ENCODE measurements around the gene UBE2F.
A peak's percentile ranks its signal among the peaks of the same experiment; 100 is the strongest.
"Not testable (repeated sequence)": the region's sequence is repeated elsewhere in the genome, so short reads cannot be mapped to it uniquely, and the experiment has no call there.

The UBE2F gene

GRCh38 chr2:237934186-237934585, 32.6 kb upstream of the UBE2F start:
- Mint-ChIP-seq H3K9me3 (peaks cover 14% of the 10 kb centered on the region), H3K4me1 (ENCODE audit: low read depth) (peaks cover 8% of the 10 kb centered on the region), H3K27ac (no peak overlapping the region), H3K27me3 (ENCODE audit: low read depth) (no peaks in the 10 kb centered on the region), H3K4me3 (no peak overlapping the region), H3K36me3 (ENCODE audit: low read depth) (peaks cover 1% of the 10 kb centered on the region)
- no peak for DNase-seq (ENCODE audit: low spot score)

- Mint-ChIP-seq H3K27me3 (ENCODE audit: low read depth) (no peaks in the 10 kb centered on the region), H3K9me3 (peaks cover 1% of the 10 kb centered on the region), H3K36me3 (ENCODE audit: low read depth) (peaks cover 6% of the 10 kb centered on the region), H3K27ac (no peak overlapping the region), H3K4me1 (ENCODE audit: low read depth) (peaks cover 19% of the 10 kb centered on the region), H3K4me3 (no peak overlapping the region)
- no peak for DNase-seq (ENCODE audit: low spot score)
Measured at GRCh38 chr2:237935740-237936452, 30.9 kb upstream of the UBE2F start.

DNA sequence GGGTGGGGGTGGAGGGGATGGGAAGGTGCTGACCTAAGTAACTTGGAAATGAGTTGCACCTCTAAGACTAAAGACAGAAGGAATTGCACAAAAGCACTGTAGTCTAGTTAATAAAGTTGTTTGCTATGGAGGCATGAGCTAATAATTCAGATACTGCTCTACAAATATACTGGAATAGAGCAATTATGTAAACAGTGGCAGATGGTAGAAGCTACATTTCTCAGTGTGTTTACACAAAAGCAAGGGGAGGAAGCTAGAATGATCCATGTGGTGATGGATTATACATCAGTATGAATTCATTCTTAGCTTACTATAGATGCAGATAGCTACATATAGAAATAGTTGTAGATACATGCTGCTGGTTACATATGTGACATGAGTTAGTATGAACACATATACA, 27.6 kb upstream of the UBE2F start:
- no peaks in the 10 kb centered on the region for H3K27me3 Mint-ChIP-seq (ENCODE audit: low read depth)
- H3K36me3 Mint-ChIP-seq (ENCODE audit: low read depth): peaks cover 18% of the 10 kb centered on the region
- DNase-seq (ENCODE audit: low spot score): no peak
- H3K9me3 Mint-ChIP-seq: peaks cover 12% of the 10 kb centered on the region
- H3K4me3 Mint-ChIP-seq: no peak overlapping the region
- H3K4me1 Mint-ChIP-seq (ENCODE audit: low read depth): peaks cover 38% of the 10 kb centered on the region
- no peak overlapping the region for H3K27ac Mint-ChIP-seq

DNA sequence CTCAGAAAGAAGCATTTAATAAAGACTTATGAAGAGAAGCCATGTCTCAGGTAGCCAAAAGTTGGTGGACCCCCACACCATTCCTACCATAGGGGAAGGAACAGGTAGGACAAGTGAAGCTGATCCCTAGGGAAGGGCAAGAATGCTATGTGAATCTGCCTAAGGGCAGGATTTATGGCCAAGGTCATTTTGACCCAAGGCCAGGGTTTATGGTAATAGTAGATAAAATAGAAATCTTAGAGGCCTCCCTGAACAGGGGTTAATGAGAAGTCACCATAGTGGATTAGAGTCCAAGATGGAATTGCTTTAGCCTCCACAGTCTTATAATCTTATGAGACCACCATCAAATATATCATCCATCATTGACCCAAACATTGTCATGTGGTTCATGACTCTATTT, 26.0 kb upstream of the UBE2F start:
- Mint-ChIP-seq H3K4me1 (ENCODE audit: low read depth) (peaks cover 38% of the 10 kb centered on the region), H3K36me3 (ENCODE audit: low read depth) (peaks cover 32% of the 10 kb centered on the region), H3K9me3 (peaks cover 26% of the 10 kb centered on the region), H3K27ac (peak overlapping the region; percentile 95), H3K4me3 (no peak overlapping the region), H3K27me3 (ENCODE audit: low read depth) (no peaks in the 10 kb centered on the region)
- DNase-seq (ENCODE audit: low spot score): no peak

DNA sequence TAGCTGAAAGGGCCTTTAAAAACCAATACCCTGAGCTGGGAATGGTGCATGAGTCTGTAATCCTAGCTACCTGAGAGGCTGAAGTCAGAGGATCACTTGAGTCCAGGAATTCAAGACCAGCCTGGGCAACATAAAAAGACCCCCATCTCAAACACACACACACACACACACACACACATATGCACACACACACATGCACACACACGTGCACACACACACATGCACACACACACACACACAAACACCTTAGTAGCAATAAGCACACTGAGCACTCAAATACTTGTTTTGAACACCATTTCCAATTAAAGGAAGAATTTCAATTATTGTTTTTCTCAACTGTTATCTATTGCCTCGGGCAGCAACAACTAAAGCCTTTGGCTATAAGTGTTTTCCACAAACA, 25.6 kb upstream of the UBE2F start:
- Mint-ChIP-seq H3K4me3 (peak overlapping the region; percentile 74), H3K36me3 (ENCODE audit: low read depth) (peaks cover 34% of the 10 kb centered on the region), H3K27ac (peak overlapping the region; percentile 95), H3K27me3 (ENCODE audit: low read depth) (no peaks in the 10 kb centered on the region), H3K9me3 (peaks cover 31% of the 10 kb centered on the region), H3K4me1 (ENCODE audit: low read depth) (peaks cover 40% of the 10 kb centered on the region)
- no peak for DNase-seq (ENCODE audit: low spot score)

GRCh38 chr2:237942513-237942899, 24.3 kb upstream of the UBE2F start:
- Mint-ChIP-seq H3K4me3 (peak overlapping the region; percentile 74), H3K27ac (peak overlapping the region; percentile 95), H3K9me3 (peaks cover 43% of the 10 kb centered on the region), H3K4me1 (ENCODE audit: low read depth) (peaks cover 47% of the 10 kb centered on the region), H3K27me3 (ENCODE audit: low read depth) (no peaks in the 10 kb centered on the region), H3K36me3 (ENCODE audit: low read depth) (peaks cover 42% of the 10 kb centered on the region)
- no peak for DNase-seq (ENCODE audit: low spot score)

DNA sequence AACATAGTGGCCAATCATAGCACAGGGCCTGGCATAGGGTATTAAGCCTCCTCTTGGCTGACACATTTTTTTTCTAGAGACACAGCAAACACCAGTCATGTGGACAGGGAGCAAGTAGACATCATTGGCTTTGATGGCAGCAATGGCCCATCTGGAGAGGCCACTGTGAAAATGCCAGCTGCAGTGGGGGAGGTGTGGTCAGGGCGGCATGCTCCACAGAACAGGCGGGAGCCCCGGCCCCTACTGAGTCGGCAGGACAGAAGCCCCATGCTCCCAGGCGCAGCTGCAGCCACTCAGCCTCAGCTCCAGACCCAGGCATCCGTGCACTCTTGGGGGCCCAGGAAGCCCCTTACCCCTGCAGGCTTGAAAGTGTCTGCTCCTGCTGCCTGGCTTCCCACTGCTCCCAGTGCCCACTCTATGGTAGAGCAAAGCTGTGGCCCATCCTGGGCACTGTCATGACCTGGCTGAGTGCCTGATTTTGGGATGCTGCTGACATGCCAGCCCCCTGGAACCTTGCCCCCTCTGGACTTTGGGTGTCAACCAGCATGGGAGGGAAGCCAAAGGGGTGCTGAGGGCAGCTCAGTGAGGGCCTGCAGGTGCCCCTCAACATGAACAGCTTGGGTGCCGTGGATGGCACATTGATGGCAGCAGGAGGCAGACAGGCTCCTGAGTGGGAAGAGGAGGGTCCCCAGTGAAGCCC, 23.3 kb upstream of the UBE2F start:
- H3K27me3 Mint-ChIP-seq (ENCODE audit: low read depth): no peaks in the 10 kb centered on the region
- peak overlapping the region; percentile 95 for H3K27ac Mint-ChIP-seq
- peaks cover 42% of the 10 kb centered on the region for H3K36me3 Mint-ChIP-seq (ENCODE audit: low read depth)
- peaks cover 44% of the 10 kb centered on the region for H3K9me3 Mint-ChIP-seq
- H3K4me1 Mint-ChIP-seq (ENCODE audit: low read depth): peaks cover 47% of the 10 kb centered on the region
- DNase-seq (ENCODE audit: low spot score): no peak
- no peak overlapping the region for H3K4me3 Mint-ChIP-seq

DNA sequence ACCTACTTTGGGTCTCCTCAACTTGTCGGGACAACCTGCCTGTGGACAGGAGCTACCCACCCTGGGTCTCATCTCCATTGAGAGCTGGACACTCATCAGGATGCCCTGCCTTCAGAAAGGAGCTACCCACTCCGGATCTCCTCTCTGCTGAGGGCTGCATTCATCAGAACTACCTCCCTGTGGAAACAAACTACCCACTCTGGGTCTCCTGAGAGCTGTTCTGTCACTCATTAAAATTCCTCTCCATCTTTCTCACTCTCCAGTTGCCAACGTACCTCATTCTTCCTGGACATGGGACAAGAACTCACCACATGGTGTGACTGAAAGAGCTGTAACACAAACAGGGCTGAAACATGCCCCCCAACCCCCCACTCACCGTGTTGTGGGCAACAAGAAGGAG, 22.5 kb upstream of the UBE2F start:
- Mint-ChIP-seq H3K27ac (peak overlapping the region; percentile 38), H3K27me3 (ENCODE audit: low read depth) (no peaks in the 10 kb centered on the region), H3K4me1 (ENCODE audit: low read depth) (peaks cover 47% of the 10 kb centered on the region), H3K4me3 (peak overlapping the region; percentile 16), H3K36me3 (ENCODE audit: low read depth) (peaks cover 42% of the 10 kb centered on the region), H3K9me3 (peaks cover 44% of the 10 kb centered on the region)
- DNase-seq (ENCODE audit: low spot score): no peak

GRCh38 chr2:237946423-237946822, 20.4 kb upstream of the UBE2F start:
- no peaks in the 10 kb centered on the region for H3K27me3 Mint-ChIP-seq (ENCODE audit: low read depth)
- peaks cover 44% of the 10 kb centered on the region for H3K9me3 Mint-ChIP-seq
- H3K36me3 Mint-ChIP-seq (ENCODE audit: low read depth): peaks cover 36% of the 10 kb centered on the region
- peak overlapping the region; percentile 86 for H3K27ac Mint-ChIP-seq
- peak overlapping the region; percentile 42 for H3K4me3 Mint-ChIP-seq
- H3K4me1 Mint-ChIP-seq (ENCODE audit: low read depth): peaks cover 33% of the 10 kb centered on the region
- no peak for DNase-seq (ENCODE audit: low spot score)

- DNase-seq (ENCODE audit: low spot score); H3K36me3 Mint-ChIP-seq (ENCODE audit: low read depth); H3K27ac Mint-ChIP-seq; H3K4me3 Mint-ChIP-seq: not testable (repeated sequence)
- Mint-ChIP-seq H3K9me3 (peaks cover 13% of the 10 kb centered on the region), H3K27me3 (ENCODE audit: low read depth) (peaks cover 14% of the 10 kb centered on the region), H3K4me1 (ENCODE audit: low read depth) (peaks cover 17% of the 10 kb centered on the region)
Measured at GRCh38 chr2:237951354-237951753, 15.5 kb upstream of the UBE2F start.

GRCh38 chr2:237951878-237952277, 14.9 kb upstream of the UBE2F start:
- Mint-ChIP-seq H3K9me3 (peaks cover 8% of the 10 kb centered on the region), H3K27me3 (ENCODE audit: low read depth) (peaks cover 16% of the 10 kb centered on the region), H3K27ac (no peak overlapping the region), H3K36me3 (ENCODE audit: low read depth) (peaks cover 6% of the 10 kb centered on the region), H3K4me3 (no peak overlapping the region), H3K4me1 (ENCODE audit: low read depth) (peaks cover 16% of the 10 kb centered on the region)
- DNase-seq (ENCODE audit: low spot score): no peak

- Mint-ChIP-seq H3K36me3 (ENCODE audit: low read depth) (no peaks in the 10 kb centered on the region), H3K4me1 (ENCODE audit: low read depth) (peaks cover 17% of the 10 kb centered on the region)
Measured at GRCh38 chr2:237952851-237953250, 14.0 kb upstream of the UBE2F start.

DNA sequence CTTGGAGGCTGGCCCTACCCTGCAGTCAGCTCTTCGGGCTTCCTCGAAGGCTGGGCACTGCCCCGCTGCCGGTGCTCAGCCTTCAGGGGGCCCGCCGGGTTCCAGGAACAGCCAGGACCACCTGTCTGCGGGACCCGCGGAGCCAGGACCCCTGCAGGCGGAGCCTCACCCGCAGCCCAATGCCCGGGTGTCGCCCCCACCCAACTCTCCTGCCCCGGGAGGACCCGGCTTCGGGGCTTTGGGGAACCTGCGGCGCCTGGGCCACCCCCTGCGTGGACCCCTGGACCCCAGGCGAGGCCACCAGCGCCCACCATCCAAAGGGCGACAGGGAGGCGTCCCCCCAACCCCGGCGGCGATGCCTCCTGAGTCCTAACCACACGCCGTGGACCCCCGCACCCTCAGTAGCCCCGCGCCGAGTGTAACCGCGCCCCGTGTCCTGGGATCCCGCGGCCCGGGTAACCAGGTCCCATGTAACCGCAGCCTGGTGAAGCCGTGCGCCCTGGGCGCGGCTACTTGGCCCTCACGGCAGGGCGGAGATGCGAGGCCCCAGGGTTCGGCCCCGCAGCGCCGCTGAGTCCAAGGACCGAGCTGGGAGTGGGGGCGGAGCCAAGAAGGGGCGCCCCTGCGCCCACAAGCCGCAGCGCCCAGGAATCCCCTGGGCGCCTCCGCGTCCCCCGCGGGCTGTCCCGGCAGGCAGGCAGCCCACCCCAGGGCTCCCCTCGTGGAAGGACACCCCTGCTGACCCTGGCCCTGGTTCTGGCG, 11.0 kb upstream of the UBE2F start:
- H3K4me3 Mint-ChIP-seq: no peak overlapping the region
- no peaks in the 10 kb centered on the region for H3K36me3 Mint-ChIP-seq (ENCODE audit: low read depth)
- H3K27me3 Mint-ChIP-seq (ENCODE audit: low read depth): peaks cover 33% of the 10 kb centered on the region
- H3K9me3 Mint-ChIP-seq: no peaks in the 10 kb centered on the region
- no peak overlapping the region for H3K27ac Mint-ChIP-seq
- no peak for DNase-seq (ENCODE audit: low spot score)
- peaks cover 15% of the 10 kb centered on the region for H3K4me1 Mint-ChIP-seq (ENCODE audit: low read depth)

More at GRCh38 chr2:237952851-237953250, 14.0 kb upstream of the UBE2F start:
- H3K27ac Mint-ChIP-seq: no peak overlapping the region
- H3K27me3 Mint-ChIP-seq (ENCODE audit: low read depth): peaks cover 26% of the 10 kb centered on the region
- H3K9me3 Mint-ChIP-seq: no peaks in the 10 kb centered on the region
- DNase-seq (ENCODE audit: low spot score): no peak
- no peak overlapping the region for H3K4me3 Mint-ChIP-seq

DNA sequence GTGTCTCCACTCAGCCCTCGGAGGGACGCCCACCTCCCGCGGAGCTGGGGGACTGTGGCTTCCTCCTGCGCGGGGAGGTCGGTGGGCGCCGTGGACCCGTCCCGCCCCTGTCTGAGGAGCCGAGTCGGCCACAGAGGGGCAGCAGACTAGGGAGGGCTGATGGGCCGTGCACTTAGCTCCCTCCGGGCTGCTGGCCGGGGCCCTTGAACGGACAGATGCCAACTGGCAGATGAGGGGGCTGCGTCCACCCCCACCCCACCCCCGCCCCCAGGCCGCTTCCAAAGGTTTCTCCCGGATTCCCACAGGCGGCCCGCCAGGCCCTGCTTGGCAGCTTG, 10.4 kb upstream of the UBE2F start:
- H3K27me3 Mint-ChIP-seq (ENCODE audit: low read depth): peaks cover 33% of the 10 kb centered on the region
- no peaks in the 10 kb centered on the region for H3K9me3 Mint-ChIP-seq
- H3K36me3 Mint-ChIP-seq (ENCODE audit: low read depth): no peaks in the 10 kb centered on the region
- DNase-seq (ENCODE audit: low spot score): no peak
- peaks cover 15% of the 10 kb centered on the region for H3K4me1 Mint-ChIP-seq (ENCODE audit: low read depth)
- no peak overlapping the region for H3K27ac Mint-ChIP-seq
- H3K4me3 Mint-ChIP-seq: no peak overlapping the region
